CD4-positive, alpha-beta memory T cell (primary cell): ENCODE results near the gene KRTAP10-1. TPM values are rescaled to one million over a fixed set of nuclear protein-coding genes. Genes with fewer than 3 reads are reported as not detected.

Experiments
- CTCF ChIA-PET: fragments of 350-600 bp; sonication (Branson Sonifier 250); formaldehyde crosslinking; loops from one replicate; lab custom pipeline; 2021; ENCODE audit warnings: inconsistent platforms; ENCODE audit not compliant: partially characterized antibody; lab: Charles Lee
- POLR2A ChIA-PET: fragments of 350-600 bp; sonication (Branson Sonifier 250); formaldehyde crosslinking; loops from one replicate; lab custom pipeline; 2021; ENCODE audit not compliant: partially characterized antibody; lab: Charles Lee
- DNase-seq, 5 donors: peaks; one replicate each; pipeline versions ENCODE4 v3.0.0 to v3.0.0-alpha.2; 2020 to 2022; ENCODE audit warnings: mixed read lengths in 1 of 5
- H3K27ac ChIP-seq: one replicate; pipeline ENCODE4 v1.7.0; 2013; ENCODE audit warnings: low read depth, low read length
- H3K27me3 ChIP-seq: 2 replicates; pipeline ENCODE4 v1.7.0; 2013; ENCODE audit warnings: mild to moderate bottlenecking, low read length, moderate library complexity; ENCODE audit not compliant: insufficient read depth
- H3K36me3 ChIP-seq: 2 replicates; pipeline ENCODE4 v1.7.0; 2013; ENCODE audit warnings: mild to moderate bottlenecking, low read length, moderate library complexity; ENCODE audit not compliant: insufficient read depth
- H3K4me1 ChIP-seq: 2 replicates; pipeline ENCODE4 v1.7.0; 2013; ENCODE audit warnings: mild to moderate bottlenecking, low read length, moderate library complexity; ENCODE audit not compliant: insufficient read depth
- H3K4me3 ChIP-seq, 2 donors: one replicate each; pipeline ENCODE4 v1.7.0; 2013; ENCODE audit warnings: low read length in 2 of 2, mild to moderate bottlenecking in 1 of 2
- H3K9me3 ChIP-seq, 2 donors: one replicate each; pipeline ENCODE4 v1.7.0; 2013; ENCODE audit warnings: low read length in 2 of 2, control low read depth in 1 of 2; ENCODE audit not compliant: control insufficient read depth in 1 of 2
- H3K27ac Mint-ChIP-seq, 7 donors: one replicate each; pipeline ENCODE4 v1.8.0; 2020 to 2021; ENCODE audit warnings: mixed read lengths in 7 of 7, mild to moderate bottlenecking in 6 of 7, inconsistent platforms in 3 of 7, moderate library complexity in 3 of 7
- H3K27me3 Mint-ChIP-seq, 2 donors: one replicate each; pipeline ENCODE4 v1.8.0; 2020 to 2021; ENCODE audit warnings: mixed read lengths in 2 of 2
- H3K36me3 Mint-ChIP-seq, 2 donors: one replicate each; pipeline ENCODE4 v1.8.0; 2020 to 2021; ENCODE audit warnings: mixed read lengths in 2 of 2, inconsistent platforms in 1 of 2, mild to moderate bottlenecking in 1 of 2
- H3K4me1 Mint-ChIP-seq, 4 donors: one replicate each; pipeline ENCODE4 v1.8.0; 2020 to 2021; ENCODE audit warnings: mixed read lengths in 4 of 4, mild to moderate bottlenecking in 1 of 4
- H3K4me3 Mint-ChIP-seq, 8 donors: one replicate each; pipeline ENCODE4 v1.8.0; 2020 to 2021; ENCODE audit warnings: mixed read lengths in 8 of 8, mild to moderate bottlenecking in 7 of 8, moderate library complexity in 6 of 8, inconsistent platforms in 3 of 8
- H3K9me3 Mint-ChIP-seq, 8 donors: one replicate each; pipeline ENCODE4 v1.8.0; 2020 to 2021; ENCODE audit warnings: mixed read lengths in 8 of 8, mild to moderate bottlenecking in 5 of 8, inconsistent platforms in 3 of 8, moderate library complexity in 1 of 8
- intact Hi-C: fragments of 100-400 bp; cut with micrococcal nuclease; formaldehyde crosslinking; loops from one replicate; pipeline ENCODE4 v1.15.1; 2023
- polyA plus RNA-seq, 2 donors: library from polyadenylated mRNA; unstranded; fragments of 300-500 nt; fragmentation: Illumina TruSeq; gene quantifications; one replicate each; pipeline ENCODE4 v1.2.3, GENCODE V29; 2021
- total RNA-seq, 2 experiments: library from RNA; stranded (reverse); gene quantifications; one replicate each; pipeline ENCODE4 v1.2.3, GENCODE V29; 2021

Gene KRTAP10-1
- total and polyA plus RNA-seq, 4 experiments from 2014 or later, result not detected

- POLR2A ChIA-PET, result interaction anchor here (0.6 to 3.1 kb wide), 2 partner anchors 108 to 536 kb away, joined by 3 to 36 read pairs; partner anchors contain the start of gene KRTAP12-3
Observed at GRCh38 chr21:44549525-44550211, 9.7 kb upstream of the KRTAP10-1 start.

GRCh38 chr21:44548922-44549321 lies 8.9 kb upstream of the KRTAP10-1 start:
- Histone ChIP-seq H3K9me3 (no peaks in the 10 kb centered on the region), H3K4me3 (no peak overlapping the region), H3K27ac (no peak overlapping the region), H3K36me3 (no peaks in the 10 kb centered on the region), H3K4me1 (peaks cover 20% of the 10 kb centered on the region), H3K27me3 (no peaks in the 10 kb centered on the region)
- Mint-ChIP-seq H3K9me3 (peaks cover 0 to 38% (median 27%) of the 10 kb centered on the region in 8 donors), H3K4me1 (peaks cover 19 to 35% (median 28%) of the 10 kb centered on the region in 4 donors), H3K27ac (peak overlapping the region in 2 of 7 donors; percentile 41 to 54), H3K27me3 (no peaks in the 10 kb centered on the region), H3K36me3 (peaks cover 13 to 27% of the 10 kb centered on the region in 2 donors), H3K4me3 (peak overlapping the region in 2 of 8 donors; percentile 26 to 53)
- intact Hi-C loops, result loop anchor here (10.0 kb wide), 1 partner anchor 66 kb away; the partner anchor contains the start of gene KRTAP10-8
- DNase-seq, result no peak
- ChIA-PET CTCF (no interaction called here), POLR2A (interaction anchor here (3.1 kb wide), 1 partner anchor 109 kb away, joined by 36 read pairs; the partner anchor contains the start of gene KRTAP12-3)

More at GRCh38 chr21:44549525-44550211, 9.7 kb upstream of the KRTAP10-1 start:
- Mint-ChIP-seq H3K4me1 (peaks cover 19 to 35% (median 28%) of the 10 kb centered on the region in 4 donors), H3K4me3 (no peak overlapping the region), H3K36me3 (peaks cover 13 to 27% of the 10 kb centered on the region in 2 donors), H3K27me3 (no peaks in the 10 kb centered on the region), H3K27ac (peak overlapping the region in 1 of 7 donors; percentile 42), H3K9me3 (peaks cover 0 to 36% (median 27%) of the 10 kb centered on the region in 8 donors)
- Histone ChIP-seq H3K9me3 (no peaks in the 10 kb centered on the region), H3K27ac (no peak overlapping the region), H3K27me3 (no peaks in the 10 kb centered on the region), H3K4me3 (no peak overlapping the region), H3K4me1 (peaks cover 20% of the 10 kb centered on the region), H3K36me3 (no peaks in the 10 kb centered on the region)
- no peak for DNase-seq
- CTCF ChIA-PET, result no interaction called here
- intact Hi-C loops, result loop anchor here (10.0 kb wide), 1 partner anchor 65 kb away; the partner anchor contains the start of gene KRTAP10-8

- peak overlapping the region in 6 of 8 donors; percentile 21 to 86 (median 65) for H3K4me3 Mint-ChIP-seq
Observed at GRCh38 chr21:44548381-44548780, 8.4 kb upstream of the KRTAP10-1 start.

GRCh38 chr21:44547656-44548331 lies 7.8 kb upstream of the KRTAP10-1 start:
- peak; percentile 43 to 58 (median 50) for DNase-seq
- Histone ChIP-seq H3K27me3 (no peaks in the 10 kb centered on the region), H3K36me3 (no peaks in the 10 kb centered on the region), H3K27ac (no peak overlapping the region), H3K9me3 (no peaks in the 10 kb centered on the region), H3K4me1 (peaks cover 20% of the 10 kb centered on the region), H3K4me3 (peak overlapping the region in 1 of 2 donors; percentile 35)
- Mint-ChIP-seq H3K9me3 (peaks cover 0 to 34% (median 24%) of the 10 kb centered on the region in 8 donors), H3K27me3 (no peaks in the 10 kb centered on the region), H3K36me3 (peaks cover 13 to 27% of the 10 kb centered on the region in 2 donors), H3K27ac (peak overlapping the region; percentile 82 to 95 (median 87)), H3K4me3 (peak overlapping the region; percentile 76 to 86 (median 82)), H3K4me1 (peaks cover 19 to 35% (median 28%) of the 10 kb centered on the region in 4 donors)
- ChIA-PET POLR2A (interaction anchor here (0.6 to 3.1 kb wide), 12 partner anchors 16 to 384 kb away, joined by 3 to 36 read pairs (median 4); partner anchors contain the start of genes KRTAP12-3, PTTG1IP and TSPEAR), CTCF (interaction anchor here (0.7 to 1.8 kb wide), 10 partner anchors 11 to 245 kb away, joined by 3 to 13 read pairs (median 4); no protein-coding TSS in a partner anchor)
- intact Hi-C loops, result loop anchor here (10.0 kb wide), 1 partner anchor 67 kb away; the partner anchor contains the start of gene KRTAP10-8

More at GRCh38 chr21:44548381-44548780, 8.4 kb upstream of the KRTAP10-1 start:
- Mint-ChIP-seq H3K36me3 (peaks cover 13 to 27% of the 10 kb centered on the region in 2 donors), H3K4me1 (peaks cover 19 to 35% (median 28%) of the 10 kb centered on the region in 4 donors), H3K27ac (peak overlapping the region in 5 of 7 donors; percentile 41 to 96 (median 87)), H3K27me3 (no peaks in the 10 kb centered on the region), H3K9me3 (peaks cover 0 to 34% (median 26%) of the 10 kb centered on the region in 8 donors)
- H3K4me3 ChIP-seq, result no peak overlapping the region
- ChIA-PET POLR2A (interaction anchor here (1.4 to 3.1 kb wide), 3 partner anchors 70 to 175 kb away, joined by 4 to 36 read pairs (median 28); partner anchors contain the start of gene KRTAP12-3), CTCF (interaction anchor here (1.7 kb wide), 2 partner anchors 12 to 194 kb away, joined by 7 to 8 read pairs; no protein-coding TSS in a partner anchor)
- H3K27ac ChIP-seq, result no peak overlapping the region
- H3K9me3 ChIP-seq, result no peaks in the 10 kb centered on the region
- DNase-seq, result no peak
- H3K27me3 ChIP-seq, result no peaks in the 10 kb centered on the region
- intact Hi-C loops, result loop anchor here (10.0 kb wide), 1 partner anchor 66 kb away; the partner anchor contains the start of gene KRTAP10-8
- no peaks in the 10 kb centered on the region for H3K36me3 ChIP-seq
- H3K4me1 ChIP-seq, result peaks cover 20% of the 10 kb centered on the region

- intact Hi-C loops, result loop anchor here (10.0 kb wide), 1 partner anchor 70 kb away; the partner anchor contains the start of gene KRTAP10-8
- Mint-ChIP-seq H3K4me1 (peaks cover 19 to 30% (median 28%) of the 10 kb centered on the region in 4 donors), H3K9me3 (peaks cover 0 to 34% (median 24%) of the 10 kb centered on the region in 8 donors), H3K4me3 (no peak overlapping the region), H3K36me3 (peaks cover 13 to 25% of the 10 kb centered on the region in 2 donors), H3K27me3 (peaks cover 0 to 4% of the 10 kb centered on the region in 2 donors), H3K27ac (no peak overlapping the region)
- Histone ChIP-seq H3K36me3 (no peaks in the 10 kb centered on the region), H3K4me1 (peaks cover 20% of the 10 kb centered on the region), H3K27me3 (no peaks in the 10 kb centered on the region), H3K9me3 (no peaks in the 10 kb centered on the region), H3K4me3 (no peak overlapping the region), H3K27ac (no peak overlapping the region)
- ChIA-PET CTCF (interaction anchor here (1.2 kb wide), 1 partner anchor 34 kb away, joined by 3 read pairs; no protein-coding TSS in a partner anchor), POLR2A (interaction anchor here (0.6 kb wide), 1 partner anchor 12 kb away, joined by 3 read pairs; no protein-coding TSS in a partner anchor)
- no peak for DNase-seq
Observed at GRCh38 chr21:44544566-44544965, 4.6 kb upstream of the KRTAP10-1 start.

GRCh38 chr21:44542716-44543115 lies 2.7 kb upstream of the KRTAP10-1 start:
- Histone ChIP-seq H3K9me3 (no peaks in the 10 kb centered on the region), H3K27me3 (no peaks in the 10 kb centered on the region), H3K4me3 (no peak overlapping the region), H3K36me3 (no peaks in the 10 kb centered on the region), H3K4me1 (peaks cover 11% of the 10 kb centered on the region), H3K27ac (no peak overlapping the region)
- H3K36me3 Mint-ChIP-seq, result peaks cover 10 to 20% of the 10 kb centered on the region in 2 donors
- H3K9me3 Mint-ChIP-seq, result peaks cover 0 to 32% (median 22%) of the 10 kb centered on the region in 8 donors
- peaks cover 0 to 6% of the 10 kb centered on the region in 2 donors for H3K27me3 Mint-ChIP-seq
- ChIA-PET CTCF (no interaction called here), POLR2A (no interaction called here)
- H3K4me3 Mint-ChIP-seq, result no peak overlapping the region
- peaks cover 10 to 15% (median 11%) of the 10 kb centered on the region in 4 donors for H3K4me1 Mint-ChIP-seq
- H3K27ac Mint-ChIP-seq, result no peak overlapping the region
- intact Hi-C loops, result loop anchor here (10.0 kb wide), 1 partner anchor 72 kb away; the partner anchor contains the start of gene KRTAP10-8
- DNase-seq, result no peak
